Testis (tissue), 2 donors: ENCODE results near the gene NOSIP.

Source experiments
- POLR2A ChIP-seq: fragments of 450-650 bp; IDR thresholded peaks from one replicate; pipeline ENCODE4 v1.6.1; 2017; ENCODE audit warnings: antibody characterized with exemption, mild to moderate bottlenecking, moderate library complexity
- TF ChIP-seq, protein P1 (sequence below), 3 experiments: fragments of 450-650 bp in 2 of 3; fragments of 200-600 bp in 1 of 3; sonication (generic) in 1 of 3; IDR thresholded peaks; one replicate each; pipeline ENCODE4 v1.5.1; 2016 to 2019; ENCODE audit warnings: antibody characterized with exemption in 3 of 3, mild to moderate bottlenecking in 2 of 3, moderate library complexity in 1 of 3

DNA sequence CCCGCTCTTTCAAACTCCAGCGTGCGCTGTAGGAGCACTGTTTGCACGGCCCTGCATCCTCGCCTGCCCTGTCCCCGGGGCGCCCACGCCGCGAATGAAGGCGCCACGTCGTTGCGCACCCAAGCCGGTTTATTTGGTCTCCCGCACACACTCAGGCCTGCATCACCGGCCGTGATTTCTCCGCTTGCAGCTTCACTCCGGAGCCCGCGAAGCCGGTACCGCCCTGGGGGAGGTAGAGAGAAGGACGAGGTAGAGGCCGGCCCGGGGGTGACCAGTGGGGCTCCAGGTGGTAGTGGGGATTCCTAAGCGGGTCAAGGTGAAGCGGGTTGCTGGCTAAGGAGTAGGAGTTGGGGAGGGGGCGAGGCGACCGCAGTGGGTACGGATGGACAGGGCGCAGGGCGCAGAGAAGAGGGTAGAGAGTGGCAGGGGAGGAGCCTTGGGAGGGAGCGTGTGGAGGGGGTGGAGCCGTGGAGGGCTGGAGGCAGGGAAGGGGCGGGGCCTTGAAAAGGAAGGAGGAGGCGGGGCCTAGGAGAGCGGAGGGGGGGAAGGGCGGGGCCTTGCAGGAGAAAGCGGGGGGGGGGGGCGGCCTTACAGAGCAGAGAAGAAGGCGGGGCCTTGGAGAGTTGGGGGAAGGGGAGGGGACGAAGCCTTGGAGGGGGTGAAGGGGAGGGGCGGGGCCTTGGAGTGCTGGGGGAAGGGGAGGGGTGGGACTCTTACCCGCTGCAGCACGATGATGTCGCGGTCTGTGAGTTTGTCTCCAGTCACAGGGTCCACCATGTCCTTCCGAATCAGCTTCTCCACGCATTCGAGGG, 24.6 kb downstream of the NOSIP start:
- TF ChIP-seq POLR2A = no peak
- TF ChIP-seq, protein P1, sequence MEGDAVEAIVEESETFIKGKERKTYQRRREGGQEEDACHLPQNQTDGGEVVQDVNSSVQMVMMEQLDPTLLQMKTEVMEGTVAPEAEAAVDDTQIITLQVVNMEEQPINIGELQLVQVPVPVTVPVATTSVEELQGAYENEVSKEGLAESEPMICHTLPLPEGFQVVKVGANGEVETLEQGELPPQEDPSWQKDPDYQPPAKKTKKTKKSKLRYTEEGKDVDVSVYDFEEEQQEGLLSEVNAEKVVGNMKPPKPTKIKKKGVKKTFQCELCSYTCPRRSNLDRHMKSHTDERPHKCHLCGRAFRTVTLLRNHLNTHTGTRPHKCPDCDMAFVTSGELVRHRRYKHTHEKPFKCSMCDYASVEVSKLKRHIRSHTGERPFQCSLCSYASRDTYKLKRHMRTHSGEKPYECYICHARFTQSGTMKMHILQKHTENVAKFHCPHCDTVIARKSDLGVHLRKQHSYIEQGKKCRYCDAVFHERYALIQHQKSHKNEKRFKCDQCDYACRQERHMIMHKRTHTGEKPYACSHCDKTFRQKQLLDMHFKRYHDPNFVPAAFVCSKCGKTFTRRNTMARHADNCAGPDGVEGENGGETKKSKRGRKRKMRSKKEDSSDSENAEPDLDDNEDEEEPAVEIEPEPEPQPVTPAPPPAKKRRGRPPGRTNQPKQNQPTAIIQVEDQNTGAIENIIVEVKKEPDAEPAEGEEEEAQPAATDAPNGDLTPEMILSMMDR (IDR thresholded peaks at IDR 0.05) = no peak
